Measurements from ENCODE around the gene PDCL3.

GRCh38 chr2:100539221-100539620 is 23.6 kb upstream of the PDCL3 start:
- TF ChIP-seq POLR2A (IDR thresholded peaks at IDR 0.05; ENCODE audit: low read length): no peak
- no peak for TF ChIP-seq CTCF (IDR thresholded peaks at IDR 0.05)
- TF ChIP-seq JUNB (IDR thresholded peaks at IDR 0.05): no peak
